GM12874 (cell line): ENCODE data around the gene MAN2A1.

Source experiments
- CTCF ChIP-seq: IDR thresholded peaks from 2 replicates; pipeline ENCODE4 v1.5.1; 2011; ENCODE audit warnings: low read depth, mild to moderate bottlenecking, control low read depth, low read length, moderate library complexity; ENCODE audit not compliant: insufficient read depth

The MAN2A1 gene

GRCh38 chr5:109653042-109653441, 36.7 kb upstream of the MAN2A1 start:
- TF ChIP-seq CTCF: no peak

- no peak for TF ChIP-seq CTCF
Observed at GRCh38 chr5:109653561-109654239, 36.0 kb upstream of the MAN2A1 start.

- TF ChIP-seq CTCF: no peak
Observed at GRCh38 chr5:109654455-109654854, 35.3 kb upstream of the MAN2A1 start.

- no peak for TF ChIP-seq CTCF
Observed at GRCh38 chr5:109655841-109656240, 33.9 kb upstream of the MAN2A1 start.

GRCh38 chr5:109656829-109657228, 32.9 kb upstream of the MAN2A1 start:
- no peak for TF ChIP-seq CTCF

- TF ChIP-seq CTCF: no peak
Observed at GRCh38 chr5:109659901-109660300, 29.8 kb upstream of the MAN2A1 start.

- TF ChIP-seq CTCF: no peak
Observed at GRCh38 chr5:109660301-109660700, 29.4 kb upstream of the MAN2A1 start.
